Thoracic aorta (tissue), 2 donors: Measurements from ENCODE around the gene COL25A1. TPM values are rescaled to one million over a fixed set of nuclear protein-coding genes. Genes with fewer than 3 reads are reported as not detected.
"Not testable (repeated sequence)": the region's sequence is repeated elsewhere in the genome, so short reads cannot be mapped to it uniquely, and the experiment has no call there.

Source experiments
- ATAC-seq: fragments of 150-250 bp; one replicate; pipeline ENCODE4 v1.8.0; 2017; ENCODE audit warnings: low read depth; ENCODE audit not compliant: insufficient number of reproducible peaks, low FRiP score
- DNase-seq: peaks from one replicate; pipeline ENCODE4 v3.0.0-alpha.2; 2020; ENCODE audit warnings: low spot score
- H3K27ac ChIP-seq, 2 donors: fragments of 200-600 bp; sonication (generic); 1 replicate in 1 of 2; 2 replicates in 1 of 2; pipeline ENCODE4 v1.5.1; 2016; ENCODE audit warnings: mild to moderate bottlenecking in 2 of 2, moderate library complexity in 2 of 2
- H3K27me3 ChIP-seq: fragments of 200-600 bp; sonication (generic); replicated peaks from 2 replicates; pipeline ENCODE4 v1.6.0; 2016; ENCODE audit warnings: mild to moderate bottlenecking; ENCODE audit not compliant: insufficient read depth
- H3K36me3 ChIP-seq: fragments of 200-600 bp; sonication (generic); one replicate; pipeline ENCODE4 v1.5.1; 2016
- H3K4me1 ChIP-seq, 2 donors: fragments of 200-600 bp; sonication (generic); 1 replicate in 1 of 2; 2 replicates in 1 of 2; pipeline versions ENCODE4 v1.5.1 to v1.6.0; 2016; ENCODE audit warnings: low read depth in 2 of 2, mild to moderate bottlenecking in 1 of 2; ENCODE audit not compliant: control insufficient read depth in 1 of 2
- H3K4me3 ChIP-seq: fragments of 200-600 bp; sonication (generic); 2 replicates; pipeline ENCODE4 v1.5.1; 2016; ENCODE audit warnings: mild to moderate bottlenecking
- H3K9me3 ChIP-seq: fragments of 200-600 bp; sonication (generic); 2 replicates; pipeline ENCODE4 v1.5.1; 2016
- total RNA-seq, 2 donors: library from RNA; depleted of rRNA; stranded (reverse); fragments of >200 nt; gene quantifications; one replicate each; pipeline versions ENCODE4 v1.1.0 to v1.2.3, GENCODE V29; 2016
- TF ChIP-seq, protein P1 (sequence below): fragments of 200-600 bp; sonication (generic); IDR thresholded peaks from one replicate; pipeline ENCODE4 v1.5.1; 2019; ENCODE audit warnings: antibody characterized with exemption

COL25A1 gene
- total RNA-seq, 2 donors from 2014 or later = 0.42 to 0.81 TPM

DNA sequence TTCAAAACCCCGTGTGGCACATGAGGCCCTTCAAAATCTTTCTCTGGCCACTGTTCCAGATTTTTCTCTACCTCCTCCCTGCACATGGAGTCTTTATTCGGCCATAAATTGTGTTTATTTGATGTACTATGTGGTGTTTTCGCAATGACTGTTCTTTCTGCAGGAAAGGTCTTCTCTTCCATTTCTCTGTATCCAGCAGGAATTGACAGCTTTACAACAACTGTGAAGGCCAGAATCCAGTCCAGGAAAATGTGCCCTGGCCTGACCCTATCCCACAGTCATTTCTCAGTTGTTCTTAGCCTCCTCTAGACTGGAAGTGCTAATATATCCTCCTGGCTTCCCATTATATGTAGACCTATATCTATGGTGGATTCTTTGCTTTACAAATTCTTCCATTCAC is 191.4 kb downstream of the COL25A1 start:
- no peaks in the 10 kb centered on the region for H3K27me3 ChIP-seq
- H3K4me1 ChIP-seq = no peaks in the 10 kb centered on the region
- H3K9me3 ChIP-seq = no peaks in the 10 kb centered on the region
- ATAC-seq (no peak), DNase-seq (no peak)
- TF ChIP-seq, protein P1, sequence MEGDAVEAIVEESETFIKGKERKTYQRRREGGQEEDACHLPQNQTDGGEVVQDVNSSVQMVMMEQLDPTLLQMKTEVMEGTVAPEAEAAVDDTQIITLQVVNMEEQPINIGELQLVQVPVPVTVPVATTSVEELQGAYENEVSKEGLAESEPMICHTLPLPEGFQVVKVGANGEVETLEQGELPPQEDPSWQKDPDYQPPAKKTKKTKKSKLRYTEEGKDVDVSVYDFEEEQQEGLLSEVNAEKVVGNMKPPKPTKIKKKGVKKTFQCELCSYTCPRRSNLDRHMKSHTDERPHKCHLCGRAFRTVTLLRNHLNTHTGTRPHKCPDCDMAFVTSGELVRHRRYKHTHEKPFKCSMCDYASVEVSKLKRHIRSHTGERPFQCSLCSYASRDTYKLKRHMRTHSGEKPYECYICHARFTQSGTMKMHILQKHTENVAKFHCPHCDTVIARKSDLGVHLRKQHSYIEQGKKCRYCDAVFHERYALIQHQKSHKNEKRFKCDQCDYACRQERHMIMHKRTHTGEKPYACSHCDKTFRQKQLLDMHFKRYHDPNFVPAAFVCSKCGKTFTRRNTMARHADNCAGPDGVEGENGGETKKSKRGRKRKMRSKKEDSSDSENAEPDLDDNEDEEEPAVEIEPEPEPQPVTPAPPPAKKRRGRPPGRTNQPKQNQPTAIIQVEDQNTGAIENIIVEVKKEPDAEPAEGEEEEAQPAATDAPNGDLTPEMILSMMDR = no peak
- no peak overlapping the region for H3K4me3 ChIP-seq
- no peaks in the 10 kb centered on the region for H3K36me3 ChIP-seq
- no peak overlapping the region for H3K27ac ChIP-seq

DNA sequence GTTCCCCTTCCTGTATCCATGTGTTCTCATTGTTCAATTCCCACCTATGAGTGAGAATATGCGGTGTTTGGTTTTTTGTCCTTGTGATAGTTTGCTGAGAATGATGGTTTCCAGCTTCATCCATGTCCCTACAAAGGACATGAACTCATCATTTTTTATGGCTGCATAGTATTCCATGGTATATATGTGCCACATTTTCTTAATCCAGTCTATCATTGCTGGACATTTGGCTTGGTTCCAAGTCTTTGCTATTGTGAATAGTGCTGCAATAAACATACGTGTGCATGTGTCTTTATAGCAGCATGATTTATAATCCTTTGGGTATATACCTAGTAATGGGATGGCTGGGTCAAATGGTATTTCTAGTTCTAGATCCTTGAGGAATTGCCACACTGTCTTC is 194.2 kb downstream of the COL25A1 start:
- not testable (repeated sequence) for H3K9me3 ChIP-seq, H3K27me3 ChIP-seq, H3K36me3 ChIP-seq, H3K4me3 ChIP-seq, DNase-seq, H3K27ac ChIP-seq, ATAC-seq, H3K4me1 ChIP-seq

DNA sequence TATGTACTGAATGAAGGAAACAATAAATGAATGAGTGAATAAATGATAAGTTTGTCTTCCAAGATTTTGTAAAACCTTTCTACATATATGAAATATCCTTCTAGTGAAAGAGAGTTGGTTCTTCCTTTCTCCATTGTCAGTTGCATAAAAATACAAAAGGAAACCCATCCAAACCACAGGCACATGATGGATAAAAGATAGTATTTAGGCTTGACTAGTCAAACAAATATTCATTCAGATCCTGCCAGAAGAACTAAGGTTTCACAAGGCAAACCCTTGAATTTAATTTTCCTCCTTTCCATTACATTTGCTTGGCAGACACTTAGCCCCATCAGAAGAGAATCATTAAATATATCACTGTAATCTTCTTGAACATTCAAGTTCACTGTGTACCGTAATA is 208.4 kb downstream of the COL25A1 start:
- H3K9me3 ChIP-seq = no peaks in the 10 kb centered on the region
- no peak overlapping the region for H3K27ac ChIP-seq
- no peaks in the 10 kb centered on the region for H3K4me1 ChIP-seq
- DNase-seq (no peak), ATAC-seq (no peak)
- H3K4me3 ChIP-seq = no peak overlapping the region
- H3K36me3 ChIP-seq = no peaks in the 10 kb centered on the region
- H3K27me3 ChIP-seq = no peaks in the 10 kb centered on the region
- TF ChIP-seq, protein P1 = no peak

DNA sequence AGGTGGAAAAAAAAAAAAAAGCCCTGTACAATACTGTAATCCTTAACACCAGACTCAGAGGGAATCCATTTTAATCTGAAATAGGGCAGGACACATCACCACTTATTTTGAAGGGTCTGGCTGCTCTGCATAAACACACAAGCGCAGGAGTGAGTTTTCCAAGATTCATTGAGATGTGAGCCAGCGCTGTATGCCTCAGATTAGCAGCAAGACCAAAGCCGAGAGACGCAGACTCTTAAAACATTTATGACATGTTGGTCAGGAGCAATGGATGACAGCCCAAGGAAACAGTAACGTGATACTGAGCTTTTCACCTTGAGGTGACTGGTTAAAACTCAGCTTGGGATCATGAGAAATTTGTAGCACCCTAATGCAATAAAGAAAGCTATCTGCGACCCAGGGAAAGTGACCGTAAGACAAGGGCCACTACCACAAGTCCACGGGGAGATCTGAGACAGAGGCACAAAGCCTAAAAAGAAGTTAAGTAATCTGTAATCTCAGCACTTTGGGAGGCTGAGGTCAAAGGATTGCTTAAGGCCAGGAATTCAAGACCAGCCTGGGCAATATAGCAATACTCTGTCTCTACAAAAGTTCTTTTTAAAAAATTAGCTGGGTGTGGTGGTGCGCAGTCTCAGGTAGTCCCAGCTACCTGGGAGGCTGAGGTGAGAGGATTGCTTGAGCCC is 210.6 kb downstream of the COL25A1 start:
- Histone ChIP-seq H3K27ac (no peak overlapping the region), H3K36me3 (no peaks in the 10 kb centered on the region), H3K4me3 (no peak overlapping the region), H3K4me1 (no peaks in the 10 kb centered on the region), H3K27me3 (no peaks in the 10 kb centered on the region), H3K9me3 (no peaks in the 10 kb centered on the region)
- ATAC-seq (no peak), DNase-seq (no peak)
- TF ChIP-seq, protein P1 = no peak

DNA sequence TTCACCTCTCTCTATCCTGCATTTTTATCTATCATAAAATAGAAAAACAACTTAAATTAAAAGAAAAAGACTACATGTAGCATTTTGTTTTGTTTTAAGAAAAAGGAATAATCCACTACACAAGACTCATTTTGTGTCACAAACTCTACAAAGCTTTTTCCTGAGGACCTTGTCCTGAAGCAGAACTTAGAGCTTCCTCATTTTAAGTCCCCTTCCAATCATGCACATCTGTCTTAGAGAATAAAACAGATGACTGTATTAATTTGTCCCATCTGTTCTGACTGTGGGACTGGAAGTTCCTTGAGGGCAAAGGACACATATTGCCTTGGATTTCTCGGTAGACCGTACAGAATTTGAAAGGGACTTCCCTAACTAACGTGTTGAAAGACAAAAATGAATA is 218.5 kb downstream of the COL25A1 start:
- no peaks in the 10 kb centered on the region for H3K36me3 ChIP-seq
- DNase-seq (no peak), ATAC-seq (no peak)
- no peak overlapping the region for H3K27ac ChIP-seq
- H3K4me3 ChIP-seq = no peak overlapping the region
- no peaks in the 10 kb centered on the region for H3K9me3 ChIP-seq
- TF ChIP-seq, protein P1 = no peak
- no peaks in the 10 kb centered on the region for H3K4me1 ChIP-seq
- H3K27me3 ChIP-seq = no peaks in the 10 kb centered on the region

DNA sequence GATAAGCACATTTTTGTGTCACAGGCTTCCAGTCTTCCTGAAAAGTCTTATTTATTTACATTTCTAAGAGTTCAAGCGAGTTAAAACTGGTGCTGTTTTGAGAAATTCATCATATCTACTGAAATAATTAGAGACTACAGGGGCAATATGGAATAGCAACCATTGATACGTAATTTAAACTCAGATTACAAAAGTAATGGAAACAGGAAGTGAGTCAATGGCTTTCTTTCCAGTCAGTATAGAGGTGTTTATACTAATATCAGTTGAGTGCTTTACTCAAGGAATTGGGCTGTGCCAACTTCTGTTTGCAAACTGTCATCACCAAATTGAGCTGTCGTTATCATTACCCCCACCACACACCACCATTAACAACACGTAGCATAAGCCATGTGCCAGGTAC is 222.7 kb downstream of the COL25A1 start:
- no peaks in the 10 kb centered on the region for H3K9me3 ChIP-seq
- ATAC-seq (no peak), DNase-seq (no peak)
- no peaks in the 10 kb centered on the region for H3K36me3 ChIP-seq
- no peak overlapping the region for H3K4me3 ChIP-seq
- TF ChIP-seq, protein P1 = no peak
- H3K27ac ChIP-seq = no peak overlapping the region
- peaks cover 0 to 4% of the 10 kb centered on the region in 2 donors for H3K4me1 ChIP-seq
- no peaks in the 10 kb centered on the region for H3K27me3 ChIP-seq
